Chondrocyte (in vitro differentiated cells): ENCODE results near the gene PHLDB3. TPM values are rescaled to one million over a fixed set of nuclear protein-coding genes. Genes with fewer than 3 reads are reported as not detected.

Source experiments
- DNase-seq: peaks from one replicate; pipeline ENCODE4 v3.0.0; 2021; ENCODE audit warnings: mixed read lengths, low spot score
- H3K27ac Mint-ChIP-seq: one replicate; pipeline ENCODE4 v1.8.0; 2021; ENCODE audit warnings: mild to moderate bottlenecking, moderate library complexity, mixed read lengths; ENCODE audit not compliant: unreplicated experiment
- H3K27me3 Mint-ChIP-seq: 2 replicates; pipeline ENCODE4 v1.8.0; 2021; ENCODE audit warnings: low read depth, mixed read lengths
- H3K36me3 Mint-ChIP-seq: 2 replicates; pipeline ENCODE4 v1.8.0; 2021; ENCODE audit warnings: low read depth, mixed read lengths
- H3K4me1 Mint-ChIP-seq: 2 replicates; pipeline ENCODE4 v1.8.0; 2021; ENCODE audit warnings: low read depth, mild to moderate bottlenecking, mixed read lengths
- H3K4me3 Mint-ChIP-seq: one replicate; pipeline ENCODE4 v1.8.0; 2021; ENCODE audit warnings: mild to moderate bottlenecking, moderate library complexity, mixed read lengths; ENCODE audit not compliant: unreplicated experiment
- H3K9me3 Mint-ChIP-seq: 2 replicates; pipeline ENCODE4 v1.8.0; 2021; ENCODE audit warnings: low read depth, mixed read lengths
- total RNA-seq: library from RNA; stranded (reverse); gene quantifications from 3 replicates; pipeline ENCODE4 v1.2.1, GENCODE V29; 2021
- TF ChIP-seq, protein P1 (sequence below): fragments of 200-600 bp; sonication (generic); IDR thresholded peaks from 2 replicates; pipeline ENCODE4 v1.5.0; 2021; ENCODE audit warnings: antibody characterized with exemption, mild to moderate bottlenecking, moderate library complexity

The PHLDB3 gene
- total RNA-seq, 1 donor from 2014 or later = 7.0 TPM

DNA sequence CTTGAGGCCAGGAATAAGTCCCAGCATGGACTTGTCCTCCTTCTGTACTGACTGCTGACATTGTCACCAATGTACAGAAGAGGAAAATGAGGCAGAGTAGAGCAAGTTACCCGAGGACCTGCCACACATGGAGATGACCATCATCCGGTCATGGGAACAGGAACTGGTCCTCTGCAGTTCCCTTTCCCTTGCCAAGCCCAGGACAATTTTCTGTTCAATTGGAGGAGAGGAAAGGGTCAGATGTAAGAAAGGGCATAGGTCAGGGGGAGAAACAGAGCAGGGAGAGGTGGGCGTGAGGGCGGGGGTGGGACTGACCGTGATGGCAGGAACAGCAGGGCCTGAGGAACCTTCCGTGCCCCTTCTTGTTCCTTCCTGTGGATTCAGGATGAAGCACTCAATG is 18.6 kb downstream of the PHLDB3 start:
- Mint-ChIP-seq H3K27me3 (no peaks in the 10 kb centered on the region), H3K4me1 (no peaks in the 10 kb centered on the region), H3K36me3 (no peaks in the 10 kb centered on the region), H3K27ac (no peak overlapping the region), H3K9me3 (no peaks in the 10 kb centered on the region), H3K4me3 (no peak overlapping the region)
- DNase-seq = no peak
- TF ChIP-seq, protein P1, sequence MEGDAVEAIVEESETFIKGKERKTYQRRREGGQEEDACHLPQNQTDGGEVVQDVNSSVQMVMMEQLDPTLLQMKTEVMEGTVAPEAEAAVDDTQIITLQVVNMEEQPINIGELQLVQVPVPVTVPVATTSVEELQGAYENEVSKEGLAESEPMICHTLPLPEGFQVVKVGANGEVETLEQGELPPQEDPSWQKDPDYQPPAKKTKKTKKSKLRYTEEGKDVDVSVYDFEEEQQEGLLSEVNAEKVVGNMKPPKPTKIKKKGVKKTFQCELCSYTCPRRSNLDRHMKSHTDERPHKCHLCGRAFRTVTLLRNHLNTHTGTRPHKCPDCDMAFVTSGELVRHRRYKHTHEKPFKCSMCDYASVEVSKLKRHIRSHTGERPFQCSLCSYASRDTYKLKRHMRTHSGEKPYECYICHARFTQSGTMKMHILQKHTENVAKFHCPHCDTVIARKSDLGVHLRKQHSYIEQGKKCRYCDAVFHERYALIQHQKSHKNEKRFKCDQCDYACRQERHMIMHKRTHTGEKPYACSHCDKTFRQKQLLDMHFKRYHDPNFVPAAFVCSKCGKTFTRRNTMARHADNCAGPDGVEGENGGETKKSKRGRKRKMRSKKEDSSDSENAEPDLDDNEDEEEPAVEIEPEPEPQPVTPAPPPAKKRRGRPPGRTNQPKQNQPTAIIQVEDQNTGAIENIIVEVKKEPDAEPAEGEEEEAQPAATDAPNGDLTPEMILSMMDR = no peak

GRCh38 chr19:43483281-43483680 is 21.3 kb downstream of the PHLDB3 start:
- no peak overlapping the region for H3K4me3 Mint-ChIP-seq

DNA sequence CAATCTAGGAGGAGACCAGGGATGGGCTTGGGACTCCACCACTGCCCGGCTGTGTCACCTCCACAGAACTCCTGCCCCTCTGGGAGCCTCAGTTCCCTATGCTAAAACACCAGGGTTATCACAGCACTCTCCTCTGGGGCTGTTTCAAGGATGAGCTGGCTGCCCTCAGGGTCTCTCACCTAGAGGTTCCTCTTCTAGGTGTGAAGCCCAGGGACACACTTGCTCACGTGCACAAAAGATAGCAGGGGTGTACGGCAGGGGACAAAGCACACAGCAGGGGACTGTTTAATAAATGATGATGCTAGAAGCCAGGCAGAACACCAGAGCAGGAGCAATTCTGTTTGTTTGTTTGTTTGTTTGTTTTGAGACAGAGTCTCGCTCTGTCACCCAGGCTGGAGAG is 22.4 kb downstream of the PHLDB3 start:
- TF ChIP-seq, protein P1 = no peak
- Mint-ChIP-seq H3K4me1 (no peaks in the 10 kb centered on the region), H3K36me3 (no peaks in the 10 kb centered on the region), H3K4me3 (no peak overlapping the region), H3K27me3 (no peaks in the 10 kb centered on the region), H3K27ac (no peak overlapping the region), H3K9me3 (no peaks in the 10 kb centered on the region)
- DNase-seq = no peak

More at GRCh38 chr19:43483281-43483680, 21.3 kb downstream of the PHLDB3 start:
- no peaks in the 10 kb centered on the region for H3K36me3 Mint-ChIP-seq
- no peaks in the 10 kb centered on the region for H3K27me3 Mint-ChIP-seq
- TF ChIP-seq, protein P1 = no peak
- no peaks in the 10 kb centered on the region for H3K4me1 Mint-ChIP-seq
- no peaks in the 10 kb centered on the region for H3K9me3 Mint-ChIP-seq
- H3K27ac Mint-ChIP-seq = no peak overlapping the region
- DNase-seq = no peak

DNA sequence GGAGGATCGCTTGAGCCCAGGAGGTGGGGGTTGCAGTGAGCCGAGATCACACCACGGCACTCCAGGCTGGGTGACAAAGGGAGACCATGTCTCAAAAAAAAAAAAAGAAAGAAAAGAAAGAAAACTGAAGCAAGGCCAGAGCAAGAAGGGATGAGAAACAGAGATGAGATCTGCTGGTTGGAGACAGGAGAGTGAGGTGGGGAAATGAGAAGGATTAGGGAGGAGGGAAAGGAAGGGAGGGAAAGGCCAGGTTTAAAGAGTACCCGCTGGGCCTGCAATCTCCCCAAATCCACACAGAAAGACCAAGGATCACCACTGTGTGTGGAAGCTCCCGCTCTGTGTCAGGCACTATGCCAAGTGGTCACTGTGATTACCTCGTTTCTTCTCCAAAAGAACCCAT is 22.8 kb downstream of the PHLDB3 start:
- H3K36me3 Mint-ChIP-seq = no peaks in the 10 kb centered on the region

DNA sequence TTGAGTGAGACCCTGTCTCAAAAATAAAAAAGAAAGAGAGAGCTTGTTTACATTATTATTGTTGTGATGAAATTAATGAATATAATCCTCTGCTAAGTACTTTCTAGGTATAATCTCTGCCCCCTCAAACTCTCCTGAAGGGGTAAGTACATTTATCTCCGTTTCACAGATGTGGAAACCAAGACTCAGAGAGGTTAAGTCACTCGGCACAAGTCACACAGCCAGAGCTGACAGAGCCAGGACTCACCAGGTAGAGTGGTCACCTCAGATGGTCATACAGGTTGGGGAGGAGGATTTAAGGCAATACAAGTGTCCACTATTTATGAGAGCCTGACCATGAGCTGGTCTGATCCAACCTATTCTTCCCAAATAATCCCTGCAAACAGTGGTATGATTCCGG is 24.0 kb downstream of the PHLDB3 start:
- H3K4me1 Mint-ChIP-seq = peaks cover 9% of the 10 kb centered on the region
- H3K27ac Mint-ChIP-seq = no peak overlapping the region
- TF ChIP-seq, protein P1 = no peak
- H3K27me3 Mint-ChIP-seq = no peaks in the 10 kb centered on the region
- no peak overlapping the region for H3K4me3 Mint-ChIP-seq
- H3K9me3 Mint-ChIP-seq = no peaks in the 10 kb centered on the region
- H3K36me3 Mint-ChIP-seq = no peaks in the 10 kb centered on the region
- DNase-seq = no peak

More for the DNA sequence above, 22.8 kb downstream of the PHLDB3 start:
- TF ChIP-seq, protein P1 = no peak
- H3K4me3 Mint-ChIP-seq = no peak overlapping the region
- no peak for DNase-seq
- H3K9me3 Mint-ChIP-seq = no peaks in the 10 kb centered on the region
- no peaks in the 10 kb centered on the region for H3K4me1 Mint-ChIP-seq
- H3K27ac Mint-ChIP-seq = no peak overlapping the region
- no peaks in the 10 kb centered on the region for H3K27me3 Mint-ChIP-seq
